SK-N-MC (cell line): ENCODE data around the gene YPEL5.

Experiments used
- DNase-seq: peaks from one replicate; pipeline ENCODE4 v3.0.0-alpha.2; 2011; ENCODE audit warnings: low read depth, low spot score
- H3K27ac ChIP-seq: fragments of 200-600 bp; sonication (generic); 2 replicates; pipeline ENCODE4 v1.5.1; 2016; ENCODE audit warnings: mixed run types
- H3K36me3 ChIP-seq: fragments of 200-600 bp; sonication (generic); 2 replicates; pipeline ENCODE4 v1.6.1; 2017; ENCODE audit warnings: antibody characterized with exemption, low read length, mixed read lengths; ENCODE audit not compliant: insufficient read depth
- H3K4me3 ChIP-seq: fragments of 200-600 bp; sonication (generic); 2 replicates; pipeline ENCODE4 v1.5.1; 2016
- H3K9ac ChIP-seq: fragments of 200-600 bp; sonication (generic); 2 replicates; pipeline ENCODE4 v1.8.0; 2017; ENCODE audit warnings: mixed run types, mixed read lengths; ENCODE audit not compliant: insufficient read length
- H3K9me3 ChIP-seq: fragments of 200-600 bp; sonication (generic); 2 replicates; pipeline ENCODE4 v1.6.1; 2017; ENCODE audit warnings: low read depth, mild to moderate bottlenecking, antibody characterized with exemption, low read length, moderate library complexity, mixed read lengths
- EZH2 ChIP-seq: fragments of 200-600 bp; sonication (generic); IDR thresholded peaks from one replicate; pipeline ENCODE4 v1.6.1; 2017; ENCODE audit warnings: antibody characterized with exemption
- FOXP2 ChIP-seq: optimal IDR thresholded peaks from 2 replicates; pipeline ENCODE3; 2011; ENCODE audit warnings: mild to moderate bottlenecking, moderate library complexity; ENCODE audit not compliant: insufficient read depth; ENCODE audit errors: extremely low read length, control extremely low read depth
- POLR2AphosphoS5 ChIP-seq: IDR thresholded peaks from 2 replicates; pipeline ENCODE4 v1.6.1; 2012; ENCODE audit warnings: mild to moderate bottlenecking, low read depth, low read length, borderline replicate concordance

YPEL5 gene

GRCh38 chr2:30201990-30202389 lies 55.2 kb downstream of the YPEL5 start:
- no peak for TF ChIP-seq EZH2
- no peak for TF ChIP-seq POLR2AphosphoS5
- TF ChIP-seq FOXP2: no peak
- peak overlapping the region; percentile 88 for H3K27ac ChIP-seq
- H3K4me3 ChIP-seq: no peak overlapping the region; the same call in 1 of the 2 replicates
- DNase-seq: no peak
- peak overlapping the region; percentile 39 for H3K9ac ChIP-seq
- no peaks in the 10 kb centered on the region for H3K36me3 ChIP-seq
- no peaks in the 10 kb centered on the region for H3K9me3 ChIP-seq

- DNase-seq: no peak
- no peaks in the 10 kb centered on the region for H3K9me3 ChIP-seq
- no peak overlapping the region for H3K27ac ChIP-seq
- TF ChIP-seq POLR2AphosphoS5: no peak
- no peak for TF ChIP-seq EZH2
- TF ChIP-seq FOXP2: no peak
- H3K9ac ChIP-seq: no peak overlapping the region
- H3K4me3 ChIP-seq: no peak overlapping the region
- H3K36me3 ChIP-seq: no peaks in the 10 kb centered on the region
Observed at GRCh38 chr2:30203156-30203555, 56.3 kb downstream of the YPEL5 start.

- H3K4me3 ChIP-seq: no peak overlapping the region
- no peaks in the 10 kb centered on the region for H3K36me3 ChIP-seq
- no peak overlapping the region for H3K27ac ChIP-seq
- H3K9me3 ChIP-seq: no peaks in the 10 kb centered on the region
- TF ChIP-seq FOXP2 (no peak), EZH2 (no peak)
- no peak for DNase-seq
- no peak overlapping the region for H3K9ac ChIP-seq
Observed at GRCh38 chr2:30204281-30204680, 57.5 kb downstream of the YPEL5 start.

- Histone ChIP-seq H3K36me3 (no peaks in the 10 kb centered on the region), H3K9ac (no peak overlapping the region), H3K4me3 (no peak overlapping the region), H3K9me3 (no peaks in the 10 kb centered on the region), H3K27ac (peak overlapping the region; percentile 22; the same call in 1 of the 2 replicates)
- no peak for TF ChIP-seq POLR2AphosphoS5
- no peak for TF ChIP-seq EZH2
- no peak for TF ChIP-seq FOXP2
- DNase-seq: no peak
Observed at GRCh38 chr2:30205456-30205855, 58.6 kb downstream of the YPEL5 start.

GRCh38 chr2:30206461-30207430 lies 59.9 kb downstream of the YPEL5 start:
- TF ChIP-seq FOXP2 (no peak), EZH2 (no peak), POLR2AphosphoS5 (no peak)
- Histone ChIP-seq H3K9ac (peak overlapping the region; percentile 32), H3K27ac (peak overlapping the region; percentile 90), H3K4me3 (peak overlapping the region; percentile 61), H3K36me3 (no peaks in the 10 kb centered on the region), H3K9me3 (no peaks in the 10 kb centered on the region)
- DNase-seq: no peak

- H3K9me3 ChIP-seq: no peaks in the 10 kb centered on the region
- no peak overlapping the region; the same call in 1 of the 2 replicates for H3K4me3 ChIP-seq
- TF ChIP-seq FOXP2 (no peak), EZH2 (no peak), POLR2AphosphoS5 (no peak; the same call in 1 of the 2 replicates)
- peak overlapping the region; percentile 93 for H3K27ac ChIP-seq
- no peaks in the 10 kb centered on the region for H3K36me3 ChIP-seq
- DNase-seq: peak; percentile 89
- no peak overlapping the region for H3K9ac ChIP-seq
Observed at GRCh38 chr2:30208453-30208852, 61.6 kb downstream of the YPEL5 start.

GRCh38 chr2:30209227-30209626 lies 62.4 kb downstream of the YPEL5 start:
- Histone ChIP-seq H3K9me3 (no peaks in the 10 kb centered on the region), H3K36me3 (no peaks in the 10 kb centered on the region), H3K4me3 (no peak overlapping the region), H3K27ac (peak overlapping the region; percentile 93), H3K9ac (peak overlapping the region; percentile 10)
- no peak for DNase-seq
- TF ChIP-seq POLR2AphosphoS5 (no peak), FOXP2 (no peak), EZH2 (no peak)
